GM21360 (cell line): ENCODE results near the gene OLFM1.

Source experiments
- ATAC-seq: cut with Tn5 transposase; IDR thresholded peaks from one replicate; pipeline ENCODE4 v1.9.1; 2021; ENCODE audit warnings: mild to moderate bottlenecking, moderate library complexity; ENCODE audit not compliant: unreplicated experiment

The OLFM1 gene

GRCh38 chr9:135075234-135076142 is 12.0 kb upstream of the OLFM1 start:
- ATAC-seq: no peak

- no peak for ATAC-seq
These were observed 11.2 kb upstream of the OLFM1 start for GRCh38 chr9:135076143-135076875.

DNA sequence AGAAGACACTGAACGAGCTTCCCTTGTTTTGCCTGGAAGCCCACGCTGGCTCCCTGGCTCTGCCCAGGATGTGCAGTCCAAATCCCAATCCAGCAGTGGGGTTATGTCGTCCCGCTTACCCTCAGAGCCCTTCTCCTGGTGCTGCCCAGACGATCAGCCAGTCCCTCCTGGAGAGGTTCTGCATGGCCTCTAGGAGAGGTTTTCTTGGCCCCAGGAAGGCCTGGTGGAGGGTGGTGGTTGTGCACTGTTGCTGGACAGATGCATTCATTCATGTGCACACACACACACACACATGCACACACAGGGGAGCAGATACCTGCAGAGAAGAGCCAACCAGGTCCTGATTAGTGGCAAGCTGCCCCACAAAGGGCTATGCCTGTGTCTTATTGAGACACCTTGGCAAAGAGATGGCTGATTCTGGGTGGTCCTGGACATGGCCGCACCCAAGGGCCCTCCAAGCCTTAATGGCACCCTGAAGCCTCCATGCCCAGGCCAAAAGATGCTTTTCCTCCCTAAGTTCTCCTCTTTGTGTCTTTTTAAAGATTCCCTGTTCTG is 10.5 kb upstream of the OLFM1 start:
- ATAC-seq: no peak

DNA sequence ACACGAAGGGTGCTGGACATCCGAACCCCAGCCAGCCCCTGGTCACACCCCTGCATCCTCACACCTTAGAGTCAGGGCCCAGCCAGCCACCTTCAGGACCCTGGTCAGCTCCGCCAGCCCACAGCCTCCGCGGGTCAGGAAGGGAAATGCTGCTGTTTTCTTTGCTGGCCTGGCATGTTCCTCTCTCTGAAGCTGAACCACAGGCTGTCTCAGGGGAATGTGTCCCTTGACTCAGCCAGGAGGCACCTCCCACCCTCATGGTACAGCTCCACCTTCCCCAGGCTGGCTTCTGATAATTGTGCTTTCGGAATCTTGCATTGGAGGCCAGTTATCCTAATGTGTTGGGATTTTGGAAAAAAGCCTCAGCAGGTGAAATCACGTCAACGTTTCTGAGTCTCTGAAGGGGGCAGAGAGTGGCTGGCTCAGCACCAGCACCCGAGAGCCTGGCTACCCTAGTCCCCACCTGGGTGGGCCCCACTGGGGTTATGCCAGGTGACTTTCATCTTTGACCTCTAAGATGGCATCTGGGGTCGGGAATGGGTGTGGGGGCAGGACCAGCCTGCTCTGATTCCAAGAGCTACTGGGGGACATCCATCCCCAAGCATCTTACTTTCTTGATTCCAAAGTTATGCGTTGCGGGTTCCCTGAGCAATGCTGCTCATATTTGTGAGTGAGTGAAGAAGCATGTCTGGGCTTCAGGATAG is 9.8 kb upstream of the OLFM1 start:
- ATAC-seq: no peak

DNA sequence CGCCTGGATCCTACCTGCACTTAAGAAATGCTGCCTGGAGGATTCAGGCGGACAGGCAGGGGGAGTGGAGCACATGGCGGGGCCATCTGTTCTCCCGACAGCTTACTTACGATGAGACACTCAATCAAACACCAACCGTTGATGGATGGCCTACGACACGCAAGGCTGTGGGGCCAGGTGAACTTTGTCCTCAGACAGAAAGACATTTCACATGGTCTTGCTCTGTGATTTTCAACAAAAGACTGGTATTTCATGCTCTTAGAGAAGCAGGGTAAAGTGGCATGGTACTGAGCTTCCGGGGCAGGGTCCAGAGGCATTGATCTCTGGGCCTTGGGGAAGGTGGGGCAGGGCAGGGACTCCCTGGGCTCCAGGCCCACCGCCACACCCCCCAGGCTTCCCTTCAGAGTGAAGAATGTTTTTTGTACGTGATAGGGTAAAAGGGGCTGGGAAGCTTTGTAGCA is 9.1 kb upstream of the OLFM1 start:
- no peak for ATAC-seq

DNA sequence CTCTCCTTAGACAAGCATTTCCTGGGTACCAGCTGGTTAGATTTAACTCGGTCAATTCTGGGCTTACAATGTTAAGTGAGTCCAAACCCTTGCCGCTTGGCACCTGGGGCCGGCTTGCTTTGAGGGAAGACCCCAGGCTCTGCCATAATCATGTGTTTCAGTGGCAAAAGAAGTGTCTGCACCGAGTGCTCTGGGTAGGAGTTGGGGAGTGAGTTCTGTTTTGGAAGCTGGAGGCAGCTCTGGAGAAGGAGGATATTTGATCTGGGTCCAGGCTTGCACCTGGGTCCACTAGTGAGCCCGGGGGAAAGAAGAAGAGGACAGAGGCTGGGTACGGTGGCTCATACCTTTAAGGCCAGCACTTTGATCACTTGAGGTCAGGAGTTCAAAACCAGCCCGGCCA is 8.4 kb upstream of the OLFM1 start:
- no peak for ATAC-seq

- ATAC-seq: no peak
These were observed 7.8 kb upstream of the OLFM1 start for GRCh38 chr9:135079676-135080075.

- ATAC-seq: no peak
These were observed 6.9 kb upstream of the OLFM1 start for GRCh38 chr9:135080286-135081263.

GRCh38 chr9:135081264-135081660 is 6.2 kb upstream of the OLFM1 start:
- no peak for ATAC-seq

DNA sequence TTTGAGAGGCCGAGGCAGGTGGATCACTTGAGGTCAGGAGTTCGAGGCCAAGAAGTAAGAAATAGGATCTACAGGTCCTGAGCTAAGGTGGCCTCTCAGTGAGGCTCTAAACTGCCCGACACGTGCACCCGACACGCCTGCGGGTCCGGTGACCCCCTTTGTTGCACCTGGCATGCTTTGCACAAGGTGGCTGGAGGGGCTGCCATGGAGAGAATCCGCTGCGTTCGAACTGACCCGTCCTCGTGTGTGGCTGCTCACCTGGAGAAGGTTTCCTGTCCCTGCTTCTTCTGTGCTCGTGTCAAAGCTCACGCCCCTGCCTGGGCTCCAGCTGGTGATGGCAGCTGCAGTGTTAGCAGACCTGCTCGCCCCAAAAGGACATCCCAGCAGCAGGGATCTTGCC is 5.7 kb upstream of the OLFM1 start:
- ATAC-seq: no peak

DNA sequence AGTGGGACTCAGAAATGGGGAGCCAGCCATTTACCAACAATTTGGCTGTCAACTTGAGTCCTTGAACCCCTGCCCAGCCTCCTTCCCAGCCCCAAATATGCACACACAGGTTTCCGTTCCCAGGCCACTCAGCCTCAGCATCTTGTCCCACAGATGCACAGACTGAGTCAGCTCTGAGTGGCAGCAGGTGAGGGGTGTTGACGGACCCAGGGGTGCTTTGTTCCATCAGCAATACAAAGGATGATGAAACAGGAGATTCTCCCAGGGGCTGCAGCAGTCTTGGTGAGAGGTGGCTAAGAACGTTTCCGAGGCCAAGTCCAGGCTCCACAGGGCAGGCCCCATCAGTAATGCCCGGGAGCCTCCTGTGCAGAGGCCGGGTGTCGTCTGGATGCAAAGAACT is 4.9 kb upstream of the OLFM1 start:
- no peak for ATAC-seq

- ATAC-seq: no peak
These were observed 4.1 kb upstream of the OLFM1 start for GRCh38 chr9:135083241-135083810.

- no peak for ATAC-seq
These were observed 3.6 kb upstream of the OLFM1 start for GRCh38 chr9:135083831-135084230.

- no peak for ATAC-seq
These were observed 3.2 kb upstream of the OLFM1 start for GRCh38 chr9:135084262-135084661.

DNA sequence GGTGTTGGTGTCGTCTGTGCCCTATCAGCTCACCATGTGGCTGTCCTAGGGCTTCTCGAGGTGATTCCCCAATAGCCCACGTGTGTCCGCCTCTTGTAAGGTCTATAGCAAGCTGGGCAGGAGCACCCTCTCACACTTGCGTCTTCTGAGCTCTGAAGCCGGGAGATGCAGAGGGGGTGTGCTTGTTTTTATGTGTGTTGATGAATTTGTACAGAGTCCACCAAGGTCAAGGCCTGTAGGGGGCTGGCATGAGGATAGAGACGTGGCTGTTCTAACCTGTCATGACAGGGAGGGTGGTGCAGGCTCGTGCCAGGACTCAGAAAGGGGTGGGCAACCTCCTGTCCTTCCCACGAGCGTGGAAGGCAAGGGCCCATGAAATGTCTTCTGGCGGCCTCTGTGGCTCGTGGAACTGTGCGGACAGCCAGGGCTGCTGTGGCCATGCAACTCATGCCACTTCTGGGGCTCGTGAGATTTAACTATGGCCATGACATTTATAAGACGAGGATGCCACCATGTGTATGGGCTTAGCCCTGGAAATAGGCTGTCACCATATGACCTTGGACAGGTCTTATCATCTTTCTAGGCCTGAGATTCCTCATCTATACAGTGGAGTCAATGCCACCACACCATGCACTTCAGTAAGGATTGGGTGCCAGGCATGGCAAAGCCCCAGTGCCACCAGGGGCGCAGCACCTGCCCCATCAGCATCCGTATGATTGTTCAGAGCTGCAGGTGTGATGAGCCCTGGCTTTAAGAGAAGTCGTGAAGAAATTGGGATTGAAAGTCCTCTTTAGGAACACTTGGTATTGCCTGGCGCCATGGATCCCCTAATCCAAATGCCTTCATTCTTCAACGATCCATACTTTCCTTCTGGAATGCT is 2.3 kb upstream of the OLFM1 start:
- no peak for ATAC-seq

- ATAC-seq: no peak
These were observed 1.5 kb upstream of the OLFM1 start for GRCh38 chr9:135085830-135086546.

DNA sequence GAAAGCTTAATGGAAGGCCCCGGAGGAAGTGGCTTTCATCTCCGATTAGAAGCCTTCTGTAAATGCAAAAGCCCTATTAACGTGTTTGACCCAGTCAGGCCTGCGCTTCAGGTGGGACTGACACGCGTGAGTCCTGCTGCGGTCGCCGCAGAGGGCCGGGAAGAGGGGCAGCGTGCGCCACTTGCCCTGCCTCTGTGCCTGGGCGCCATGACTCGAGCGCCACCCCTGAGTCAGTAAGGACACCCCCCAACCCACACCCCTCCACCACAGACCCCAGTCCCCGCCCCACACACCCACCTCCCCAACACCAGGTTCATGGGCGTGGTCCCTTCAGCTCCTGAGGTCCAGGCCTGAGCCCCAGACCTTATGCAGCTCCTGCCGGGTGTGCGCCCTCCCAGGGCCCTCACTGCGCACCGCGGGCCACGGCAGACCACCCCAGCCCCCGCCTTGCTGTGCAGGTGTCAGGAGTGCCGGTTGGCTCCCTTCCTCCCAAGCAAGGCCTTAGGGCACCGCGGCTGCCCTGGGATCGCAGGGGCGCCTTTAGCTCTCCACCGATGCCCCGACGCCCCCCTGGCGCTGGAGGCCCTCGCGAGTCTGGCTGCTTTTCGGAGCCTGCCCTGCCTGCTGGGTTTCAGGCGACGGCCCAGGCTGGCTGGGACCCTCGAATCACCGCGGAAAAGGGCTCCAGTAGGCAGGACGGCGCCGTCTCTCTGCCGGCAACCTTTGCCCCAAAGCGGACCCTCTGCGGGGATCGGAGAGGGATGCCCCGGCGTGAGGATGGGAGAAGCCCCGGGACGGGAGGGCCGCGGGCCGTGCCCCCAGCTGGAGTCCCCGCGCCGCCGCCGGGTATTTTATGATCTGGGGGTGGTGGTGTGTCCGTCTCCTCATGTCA is 625 bp upstream of the OLFM1 start:
- no peak for ATAC-seq
